ENCODE data around the gene ATP9A.
"Not testable (repeated sequence)": the region's sequence is repeated elsewhere in the genome, so short reads cannot be mapped to it uniquely, and the experiment has no call there.

Gene ATP9A

DNA sequence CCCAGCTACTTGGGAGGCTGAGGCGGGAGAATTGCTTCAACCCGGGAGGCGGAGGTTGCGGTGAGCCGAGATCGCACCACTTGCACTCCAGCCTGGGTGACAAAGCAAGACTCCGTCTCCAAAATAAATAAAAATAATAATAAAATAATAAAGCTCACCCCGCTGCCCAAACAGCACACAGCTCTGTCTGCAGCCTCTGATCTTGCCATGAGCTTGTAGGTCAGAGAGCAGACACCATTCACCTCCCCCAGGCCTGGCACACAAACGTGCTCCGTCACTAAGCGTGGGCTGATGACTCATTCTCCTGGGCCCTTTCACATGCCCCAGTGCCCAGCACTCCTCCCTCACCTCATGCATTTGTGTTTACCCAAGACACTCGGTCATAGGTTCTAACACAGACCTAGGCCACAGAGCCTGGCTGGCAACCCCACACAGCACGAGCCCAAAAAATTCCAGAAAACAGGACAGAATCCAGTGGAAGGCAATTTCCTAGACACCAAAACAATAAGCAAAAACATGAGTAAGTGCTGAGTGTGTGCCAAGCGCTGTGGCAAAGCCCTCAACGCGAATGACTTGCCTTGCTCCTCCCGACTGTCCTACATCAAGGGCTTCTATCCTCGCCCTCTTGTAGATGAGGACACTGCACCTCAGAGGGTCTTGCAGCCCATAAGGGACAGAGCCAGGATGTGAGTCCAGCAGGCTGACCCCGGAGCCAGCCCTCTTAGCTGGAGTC is 18.0 kb downstream of the ATP9A start:
- DNase-seq: peak; percentile 64

DNA sequence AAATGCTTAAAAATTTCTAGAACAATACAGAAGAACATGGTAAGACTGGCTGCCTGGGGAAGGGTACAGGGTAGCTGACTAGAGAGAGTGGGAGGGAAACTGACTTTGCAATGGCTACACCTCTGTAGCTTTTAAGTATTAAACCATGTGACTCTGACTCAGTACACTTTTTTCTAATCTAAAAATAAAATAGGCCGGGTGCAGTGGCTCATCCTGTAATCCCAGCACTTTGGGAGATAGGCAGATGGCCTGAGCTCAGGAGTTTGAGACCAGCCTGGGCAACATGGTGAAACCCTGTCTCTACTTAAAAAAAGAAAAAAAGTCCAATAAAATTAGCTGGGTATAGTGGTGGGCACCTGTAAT is 18.5 kb downstream of the ATP9A start:
- DNase-seq: no peak

DNA sequence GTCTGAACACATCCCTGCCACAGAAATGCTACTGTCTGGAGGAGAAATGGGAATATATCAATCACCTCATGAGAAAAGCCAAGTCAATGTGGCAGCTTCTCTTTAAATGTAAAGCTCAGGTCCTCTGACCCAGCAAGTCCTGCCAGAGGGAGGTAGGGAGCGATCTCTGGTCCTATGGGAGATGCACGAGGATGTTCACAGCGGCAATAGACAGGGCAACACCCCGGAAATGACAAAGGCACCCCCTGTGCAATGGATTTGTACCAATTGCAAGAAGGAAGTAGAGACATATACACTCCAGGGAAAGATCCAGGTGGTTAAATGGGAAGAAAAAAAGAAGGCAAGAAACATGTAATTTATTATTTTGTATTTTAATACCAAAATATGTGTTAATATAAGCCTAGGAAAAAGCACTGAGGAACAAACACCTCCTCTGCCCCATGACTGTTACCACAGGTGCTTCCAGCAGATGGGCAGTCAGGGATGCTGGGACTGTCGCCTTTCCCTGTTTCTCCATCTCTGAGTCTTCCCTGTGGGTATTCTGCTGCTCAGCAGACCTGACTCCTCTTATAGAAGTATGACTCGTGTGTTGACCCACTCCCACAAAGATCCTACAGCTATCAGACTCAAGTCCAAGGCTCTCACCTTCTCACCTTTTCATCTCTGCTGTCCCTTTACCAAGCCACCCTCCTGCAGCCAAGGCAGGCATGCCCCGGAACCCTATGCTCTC is 20.8 kb downstream of the ATP9A start:
- no peak for DNase-seq

DNA sequence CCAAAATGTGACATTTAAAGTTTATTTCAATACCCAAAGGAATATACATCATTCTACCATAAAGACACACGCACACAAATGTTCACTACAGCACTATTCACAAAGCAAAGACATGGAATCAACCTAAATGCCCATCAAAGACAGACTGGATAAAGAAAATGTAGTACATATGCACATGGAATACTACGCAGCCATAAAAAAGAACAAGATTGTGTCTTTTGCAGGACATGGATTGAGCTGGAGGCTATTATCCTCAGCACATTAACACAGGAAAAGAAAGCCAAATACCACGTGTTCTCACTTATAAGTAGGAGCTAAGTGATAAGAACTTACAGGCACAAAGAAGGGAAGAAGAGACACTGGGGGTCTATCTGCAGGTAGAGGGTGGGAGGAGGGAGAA is 22.4 kb downstream of the ATP9A start:
- no peak for DNase-seq

DNA sequence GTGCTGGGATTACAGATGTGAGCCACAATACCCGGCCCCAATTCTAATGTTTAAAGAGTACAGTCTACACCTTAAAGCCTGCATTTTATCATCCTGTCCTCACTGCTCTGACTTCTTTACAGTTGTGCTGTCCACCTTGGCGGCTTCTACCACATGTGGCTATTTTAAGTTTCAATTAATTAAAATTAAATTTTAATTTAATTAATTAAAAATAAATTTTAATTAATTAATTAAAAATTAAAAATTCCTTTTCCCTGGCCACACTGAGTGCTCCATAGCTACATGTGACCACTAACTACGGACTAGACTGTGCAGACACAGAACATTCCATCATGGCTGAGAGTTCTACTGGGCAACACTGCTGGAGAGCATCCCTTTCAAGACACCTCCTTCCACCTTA is 27.4 kb downstream of the ATP9A start:
- no peak for DNase-seq

DNA sequence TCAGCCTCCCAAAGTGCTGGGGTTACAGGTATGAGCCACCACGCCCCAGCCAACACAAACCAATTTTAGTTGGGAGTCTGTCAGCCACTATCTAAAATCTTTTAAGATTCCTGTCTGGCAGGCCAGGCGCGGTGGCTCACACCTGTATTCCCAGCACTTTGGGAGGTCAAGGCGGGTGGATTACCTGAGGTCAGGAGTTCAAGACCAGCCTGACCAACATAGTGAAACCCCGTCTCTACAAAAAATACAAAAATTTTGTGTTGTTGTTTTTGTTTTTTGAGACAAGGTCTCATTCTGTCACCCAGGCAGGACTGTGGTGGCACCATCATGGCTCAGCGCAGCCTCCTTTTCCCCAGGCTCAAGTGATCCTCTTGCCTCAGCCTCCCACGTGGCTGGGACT is 27.9 kb downstream of the ATP9A start:
- not testable (repeated sequence) for DNase-seq

DNA sequence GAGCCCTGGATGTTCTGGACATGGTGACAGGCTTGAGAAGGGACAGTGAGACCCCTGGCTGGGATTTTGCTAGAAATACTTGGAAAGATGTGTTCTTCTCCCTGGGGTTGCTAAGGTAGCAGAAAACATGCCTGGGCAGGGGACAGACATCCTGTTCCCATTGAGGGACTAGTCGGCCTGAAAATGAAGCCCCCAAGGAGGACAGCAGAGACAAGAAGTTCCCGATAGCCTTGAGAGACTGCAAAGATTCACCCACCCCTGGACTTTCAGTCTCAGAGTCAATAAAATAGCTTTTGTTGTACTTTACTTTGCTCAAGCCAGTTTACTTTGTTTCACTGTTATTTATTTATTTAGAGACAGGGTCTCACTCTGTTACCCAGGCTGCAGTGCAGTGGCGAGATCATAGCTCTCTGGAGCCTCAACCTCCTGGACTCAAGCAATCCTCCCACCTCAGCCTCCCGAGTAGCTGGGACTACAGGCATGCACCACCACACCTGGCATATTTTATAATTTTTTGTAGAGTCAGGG is 28.4 kb downstream of the ATP9A start:
- DNase-seq: no peak

DNA sequence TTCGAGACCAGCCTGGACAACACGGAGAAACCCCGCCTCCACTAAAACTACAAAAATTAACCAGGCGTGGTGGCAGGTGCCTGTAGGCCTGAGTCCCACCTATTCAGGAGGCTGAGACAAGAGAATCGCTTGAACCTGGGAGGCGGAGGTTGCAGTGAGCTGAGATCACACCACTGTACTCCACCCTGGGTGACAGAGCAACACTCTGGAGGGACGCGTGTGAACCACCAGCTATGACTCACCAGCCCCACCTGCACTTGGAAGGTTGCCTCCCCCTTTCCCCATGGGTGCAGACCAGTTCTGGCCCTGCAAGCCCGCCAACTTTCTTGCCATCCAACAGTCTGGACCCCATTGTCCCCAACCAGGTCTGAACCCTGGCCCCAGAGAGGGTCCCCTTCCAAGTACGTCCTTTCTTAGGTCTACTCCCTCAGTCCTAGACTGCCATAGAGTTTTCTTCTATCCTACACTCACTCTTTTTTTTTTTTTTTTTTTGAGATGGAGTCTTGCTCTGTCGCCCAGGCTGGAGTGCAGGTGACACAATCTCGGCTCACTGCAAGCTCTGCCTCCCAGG is 29.2 kb downstream of the ATP9A start:
- no peak for DNase-seq

DNA sequence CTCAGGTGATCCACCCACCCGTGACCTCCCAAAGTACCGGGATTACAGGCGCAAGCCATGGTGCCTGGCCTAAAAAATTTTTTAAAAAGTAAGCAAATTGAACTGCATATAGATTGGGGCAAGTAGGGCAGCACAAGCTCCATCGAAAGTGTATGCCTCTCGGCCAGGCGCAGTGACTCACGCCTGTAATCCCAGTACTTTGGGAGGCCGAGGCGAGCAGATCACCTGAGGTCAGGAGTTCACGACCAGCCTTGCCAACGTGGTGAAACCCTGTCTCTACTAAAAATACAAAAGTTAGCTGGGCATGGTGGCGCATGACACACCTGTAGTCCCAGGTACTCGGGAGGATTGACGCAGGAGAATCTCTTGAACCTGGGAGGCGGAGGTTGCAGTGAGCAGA is 29.9 kb downstream of the ATP9A start:
- not testable (repeated sequence) for DNase-seq

DNA sequence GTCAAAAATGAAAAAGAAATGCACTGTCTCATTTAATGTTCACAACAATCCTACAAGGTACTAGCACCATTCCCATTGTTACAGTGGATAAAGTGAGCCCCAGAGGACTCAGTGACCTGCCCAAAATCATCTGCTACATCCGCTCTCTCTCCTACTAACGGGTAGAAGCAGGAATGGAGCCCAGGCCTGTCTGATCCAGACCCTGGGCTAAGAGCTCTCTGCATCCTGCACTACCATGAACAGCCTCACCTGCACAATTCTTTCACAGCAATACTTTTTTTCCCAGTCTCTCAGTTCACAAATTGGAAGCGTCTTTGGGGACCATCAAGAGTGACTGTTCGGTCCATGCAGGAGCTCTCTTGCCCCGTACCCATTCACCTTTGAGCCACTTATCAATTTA is 31.2 kb downstream of the ATP9A start:
- no peak for DNase-seq

DNA sequence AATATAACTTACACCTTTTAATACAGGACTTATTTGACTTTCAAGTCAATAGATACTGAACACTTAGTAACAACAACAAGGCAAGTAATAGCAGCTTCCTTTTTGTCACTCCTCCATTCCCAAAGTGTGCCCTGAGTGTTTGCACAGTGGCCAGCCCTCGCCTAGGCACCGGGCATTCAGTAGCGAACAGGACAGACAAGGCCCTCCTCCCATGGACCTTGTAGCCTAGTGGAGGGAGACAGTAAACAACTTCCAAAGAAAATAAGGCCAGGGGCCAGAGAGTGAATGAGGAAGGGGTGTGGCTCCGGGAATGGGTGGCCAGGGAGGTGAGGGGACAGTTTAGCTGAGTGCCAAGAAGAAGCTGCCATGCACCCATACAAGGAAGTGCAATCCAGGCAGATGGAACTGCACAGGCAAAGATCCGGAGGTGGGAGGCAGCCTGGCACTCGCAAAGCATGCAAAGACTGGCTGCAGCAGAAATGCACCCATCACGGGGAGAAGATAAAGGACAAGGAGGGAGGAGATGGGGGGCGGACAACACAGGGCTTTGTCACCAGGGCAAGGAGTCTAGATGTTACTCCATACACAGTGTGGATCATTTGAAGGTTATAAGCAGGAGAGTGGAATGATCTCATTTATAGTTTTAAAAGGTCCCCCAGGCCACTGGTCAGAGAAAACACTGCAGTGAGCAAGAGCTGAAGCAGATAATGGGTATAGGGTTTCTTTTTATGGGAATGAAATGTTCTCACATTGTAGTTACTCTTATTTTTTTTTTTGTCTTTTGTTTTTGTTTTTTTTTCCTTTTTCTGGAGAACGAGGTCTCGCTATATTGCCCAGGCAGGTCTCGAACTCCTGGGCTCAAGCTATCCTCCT is 32.2 kb downstream of the ATP9A start:
- DNase-seq: no peak

DNA sequence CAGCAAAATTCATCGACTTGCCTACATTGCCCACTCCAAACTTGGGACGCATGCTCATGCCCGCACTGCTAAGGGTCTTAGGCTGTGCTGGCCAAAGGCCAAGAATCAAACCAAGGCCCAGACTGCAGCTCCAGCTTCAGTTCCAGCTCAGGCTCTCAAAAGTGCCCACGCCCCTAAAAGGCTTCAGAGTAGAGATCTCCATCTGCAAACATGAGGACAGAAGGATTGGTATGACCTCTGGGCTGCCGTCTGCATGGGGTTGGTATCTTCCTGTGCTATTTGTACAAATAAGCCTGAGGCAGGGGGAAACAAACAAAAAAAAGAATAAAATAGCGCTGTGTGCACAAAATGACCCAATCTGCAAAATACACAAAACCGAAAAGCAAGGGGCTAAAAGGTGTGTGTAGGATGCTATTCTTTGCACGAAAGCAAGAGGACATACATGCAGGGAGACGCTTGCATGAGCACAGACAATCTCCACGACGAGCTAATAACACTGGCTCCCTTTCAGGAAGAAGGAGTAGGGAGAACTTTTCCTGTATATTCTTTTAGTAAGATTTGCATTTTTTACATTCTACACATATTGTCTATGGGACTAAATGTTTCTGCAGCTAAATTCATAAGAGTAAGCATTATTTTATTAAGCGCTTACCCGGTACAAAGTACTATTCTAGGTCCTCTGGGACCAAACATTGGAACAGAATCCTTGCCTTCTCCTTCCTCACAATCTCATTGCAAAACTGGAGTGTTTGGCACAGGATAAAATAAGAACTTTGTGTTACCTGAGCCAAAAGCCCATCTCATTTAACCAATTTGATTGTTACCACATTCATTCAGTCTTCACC is 33.1 kb downstream of the ATP9A start:
- no peak for DNase-seq

DNA sequence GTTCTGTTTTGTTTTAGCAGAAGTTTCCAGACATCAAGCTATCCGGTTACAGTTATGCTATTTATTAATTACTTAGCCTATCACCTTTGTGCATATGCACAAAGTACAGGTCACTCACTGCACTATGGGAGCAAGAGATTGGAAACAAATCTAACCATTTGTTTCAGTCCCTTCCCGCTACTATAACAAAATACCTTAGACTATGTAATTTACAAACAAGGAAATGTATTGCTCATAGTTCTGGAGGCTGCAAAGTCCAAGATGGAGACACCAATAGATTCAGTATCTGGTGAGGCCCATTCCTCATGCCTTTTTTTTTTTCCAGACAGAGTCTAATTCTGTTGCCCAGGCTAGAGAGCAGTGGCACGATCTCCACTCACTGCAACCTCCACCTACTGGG is 35.1 kb downstream of the ATP9A start:
- no peak for DNase-seq

DNA sequence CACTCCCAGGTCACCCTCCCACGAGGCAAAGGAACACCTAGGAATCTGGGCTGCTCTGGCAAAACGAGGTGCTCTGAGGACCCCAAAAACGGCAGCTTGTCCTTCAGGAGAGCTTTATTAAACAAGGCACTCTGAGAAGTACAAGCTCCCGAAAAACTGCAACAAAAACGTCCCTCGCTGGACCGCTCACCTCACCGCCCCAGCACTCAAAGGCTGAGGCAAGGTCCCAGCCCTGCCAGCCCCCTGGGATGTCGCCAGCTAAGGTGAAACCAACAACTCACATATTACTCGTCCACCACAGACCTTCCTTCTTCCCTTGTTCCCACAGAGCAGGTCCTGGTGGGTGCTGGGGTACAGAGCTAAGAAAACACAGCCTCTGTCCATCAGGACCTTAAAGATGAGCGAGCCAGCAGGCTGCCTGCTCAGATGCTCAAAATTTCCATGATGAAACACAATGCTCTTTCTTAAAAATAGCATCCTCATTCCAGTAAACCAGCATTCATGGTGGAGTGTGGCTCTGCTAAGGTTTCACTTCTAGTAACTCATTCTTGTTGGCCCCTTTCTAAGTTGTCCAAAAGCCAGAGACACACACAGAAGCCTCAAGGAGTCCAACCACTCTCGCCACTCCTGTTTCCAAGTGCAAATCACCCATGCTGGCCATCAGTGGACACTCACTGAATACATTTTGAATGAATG is 35.9 kb downstream of the ATP9A start:
- DNase-seq: no peak

DNA sequence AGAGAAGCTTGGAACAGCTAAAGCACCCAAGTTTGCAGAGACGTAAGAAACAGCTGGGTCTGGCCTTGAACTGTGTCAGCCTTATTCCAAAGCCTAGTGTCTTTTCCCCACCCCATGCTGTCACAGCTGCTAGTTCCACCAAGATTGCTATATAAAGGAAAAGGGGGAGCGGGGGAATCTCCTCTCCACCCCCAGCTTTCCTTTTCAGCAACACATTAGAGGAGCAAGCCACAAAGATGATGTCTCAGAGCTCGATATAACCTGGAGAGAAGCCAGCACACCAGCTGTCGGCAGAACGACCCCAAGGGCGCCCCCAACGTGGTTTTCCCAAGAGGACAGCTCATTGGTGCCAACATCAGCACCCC is 36.5 kb downstream of the ATP9A start:
- no peak for DNase-seq

DNA sequence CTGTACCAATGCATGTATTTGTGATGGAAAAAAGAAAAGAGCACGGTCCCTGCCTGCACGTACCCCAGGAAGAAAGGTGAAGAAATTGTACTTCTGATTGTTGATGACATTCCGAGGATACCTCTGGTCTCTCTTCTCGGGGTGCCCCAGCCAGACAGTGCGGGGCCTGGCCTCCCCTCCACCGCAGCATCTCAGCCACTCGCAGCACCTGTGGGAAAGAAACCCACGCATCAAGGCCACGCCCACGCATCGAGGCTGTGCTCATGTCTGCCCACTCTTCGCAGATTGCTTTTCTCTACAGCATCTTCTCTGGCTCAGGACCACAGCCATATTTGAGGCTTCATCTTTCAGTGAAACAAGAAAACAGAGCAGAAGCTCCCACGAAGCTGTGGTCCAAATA is 38.4 kb downstream of the ATP9A start:
- DNase-seq: no peak

DNA sequence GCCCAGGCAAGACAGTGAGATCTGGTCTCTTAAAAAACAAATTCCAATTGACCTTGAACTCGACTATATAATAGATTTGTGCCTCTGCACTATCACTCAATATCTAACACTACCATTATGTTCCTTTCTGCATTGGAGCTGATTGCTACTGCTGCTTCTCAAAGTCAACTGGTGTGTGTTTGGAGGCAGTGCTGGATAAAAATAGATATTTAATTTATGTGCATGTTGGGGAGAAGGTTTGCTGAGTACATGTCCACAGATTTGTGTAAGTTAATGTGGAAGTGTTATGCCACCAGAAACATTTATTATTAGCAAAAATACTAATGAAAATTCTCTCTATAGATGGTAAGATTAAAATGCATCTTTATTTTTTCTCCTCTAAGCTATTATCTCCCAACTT is 39.5 kb downstream of the ATP9A start:
- DNase-seq: no peak

DNA sequence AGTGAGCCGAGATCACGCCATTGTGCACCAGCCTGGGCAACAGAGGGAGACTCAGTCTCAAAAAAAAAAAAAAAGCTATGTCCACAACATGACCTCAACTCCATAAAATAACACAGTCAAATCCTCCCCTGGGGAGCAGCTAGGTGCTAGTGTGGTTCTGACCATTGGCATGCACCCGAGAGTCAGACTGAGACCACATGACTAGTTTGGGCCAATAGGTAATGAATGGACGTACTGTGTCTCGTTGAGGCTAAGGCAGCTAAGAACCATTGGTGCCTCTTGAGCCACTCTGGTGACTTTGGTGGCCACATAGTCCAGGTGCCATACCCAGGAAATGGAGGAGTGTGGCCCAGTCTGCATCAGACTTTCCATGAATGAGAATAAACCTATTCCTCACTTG is 40.3 kb downstream of the ATP9A start:
- no peak for DNase-seq

DNA sequence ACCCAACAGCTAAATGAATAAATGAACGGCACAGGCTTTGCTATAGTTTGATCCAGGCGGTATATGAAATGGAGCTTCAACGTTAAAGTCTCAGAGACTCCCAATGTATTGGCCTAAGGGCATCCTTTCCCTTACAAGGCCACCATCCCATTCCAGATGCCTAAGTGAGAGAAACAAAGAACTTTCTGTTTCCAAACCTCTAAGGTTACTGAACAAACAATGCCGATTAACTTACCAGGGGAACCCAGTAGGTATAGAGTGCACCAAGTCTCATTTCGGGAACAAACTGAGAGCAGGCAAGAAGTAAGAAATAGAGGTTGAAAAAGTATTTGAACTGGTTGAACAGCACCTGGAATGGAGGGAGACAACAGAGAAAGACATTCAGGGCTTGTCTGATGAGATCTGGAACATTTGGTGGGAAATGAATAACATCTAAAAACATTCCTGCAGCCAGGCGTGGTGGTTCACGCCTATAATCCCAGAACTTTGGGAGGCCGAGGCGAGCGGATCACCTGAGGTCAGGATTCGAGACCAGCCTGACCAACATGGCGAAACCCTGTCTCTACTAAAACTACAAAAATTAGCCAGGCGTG is 42.5 kb downstream of the ATP9A start:
- DNase-seq: no peak

DNA sequence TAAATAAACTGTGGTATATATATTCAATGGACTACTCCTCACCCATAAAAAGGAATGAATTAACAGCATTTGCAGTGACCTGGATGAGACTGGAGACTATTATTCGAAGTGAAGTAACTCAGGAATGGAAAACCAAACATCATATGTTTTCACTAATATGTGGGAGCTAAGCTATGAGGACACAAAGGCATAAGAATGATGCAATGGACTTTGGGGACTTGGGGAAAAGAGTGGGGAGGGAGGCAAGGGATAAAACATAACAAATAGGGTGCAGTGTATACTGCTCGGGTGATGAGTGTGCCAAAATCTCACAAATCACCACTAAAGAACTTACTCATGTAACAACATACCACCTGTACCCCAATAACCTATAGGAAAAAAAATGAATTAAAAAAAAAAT is 45.2 kb downstream of the ATP9A start:
- DNase-seq: not testable (repeated sequence)

DNA sequence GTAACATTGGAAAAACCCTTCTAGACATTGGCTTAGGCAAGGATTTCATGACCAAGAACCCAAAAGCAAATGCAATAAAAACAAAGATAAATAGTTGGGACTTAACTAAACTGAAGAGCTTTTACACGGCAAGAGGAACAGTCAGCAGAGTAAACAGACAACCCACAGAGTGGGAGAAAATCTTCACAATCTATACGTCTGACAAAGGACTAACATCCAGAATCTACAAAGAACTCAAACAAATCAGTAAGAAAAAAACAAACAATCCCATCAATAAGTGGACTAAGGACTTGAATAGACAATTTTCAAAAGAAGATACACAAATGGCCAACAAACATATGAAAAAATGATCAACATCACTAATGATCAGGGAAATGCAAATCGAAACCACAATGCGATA is 45.9 kb downstream of the ATP9A start:
- DNase-seq: not testable (repeated sequence)

Measured in activated CD4-positive, alpha-beta T cell treated with anti-CD3 and anti-CD28 coated beads for 48 hours (primary cell).